ENCODE data around the gene SAMD4B.
"Not testable (repeated sequence)": the region's sequence is repeated elsewhere in the genome, so short reads cannot be mapped to it uniquely, and the experiment has no call there.

GRCh38 chr19:39379366-39379765 is 37.1 kb downstream of the SAMD4B start:
- not testable (repeated sequence) for TF ChIP-seq CTCF, EZH2phosphoT487 (IDR thresholded peaks at IDR 0.05; ENCODE audit: low read length)
